Epithelial cell of prostate (primary cell): ENCODE data around the gene PYGB.
"Not testable (repeated sequence)": the region's sequence is repeated elsewhere in the genome, so short reads cannot be mapped to it uniquely, and the experiment has no call there.

Experiments
- DNase-seq: peaks from one replicate; pipeline ENCODE4 v3.0.0-alpha.2; 2011; ENCODE audit warnings: low read depth, low spot score
- H3K27ac ChIP-seq: fragments of 450-650 bp; 2 replicates; pipeline ENCODE4 v1.5.1; 2017; ENCODE audit warnings: mild to moderate bottlenecking

The PYGB gene

DNA sequence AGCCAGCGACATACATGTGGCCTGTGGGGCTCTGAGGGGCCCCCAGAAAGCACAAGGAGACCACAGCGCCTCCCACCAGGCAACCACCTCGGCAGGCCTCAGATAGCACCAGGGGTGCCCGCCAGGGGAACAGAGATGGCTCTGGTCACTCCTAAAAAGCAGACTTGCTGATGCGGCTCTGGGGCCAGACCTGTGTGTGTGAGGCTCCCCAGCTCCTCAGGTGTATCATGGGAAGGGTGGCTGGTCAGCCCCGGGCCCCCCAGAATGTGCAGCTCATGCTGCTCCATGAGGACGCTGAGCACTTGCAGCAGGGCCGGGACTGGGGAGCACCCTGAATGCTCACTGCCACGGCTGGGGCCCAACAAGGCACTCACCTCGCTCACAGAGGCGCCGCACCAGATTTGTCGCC lies 60.2 kb downstream of the PYGB start:
- no peak overlapping the region for H3K27ac ChIP-seq
- no peak for DNase-seq

DNA sequence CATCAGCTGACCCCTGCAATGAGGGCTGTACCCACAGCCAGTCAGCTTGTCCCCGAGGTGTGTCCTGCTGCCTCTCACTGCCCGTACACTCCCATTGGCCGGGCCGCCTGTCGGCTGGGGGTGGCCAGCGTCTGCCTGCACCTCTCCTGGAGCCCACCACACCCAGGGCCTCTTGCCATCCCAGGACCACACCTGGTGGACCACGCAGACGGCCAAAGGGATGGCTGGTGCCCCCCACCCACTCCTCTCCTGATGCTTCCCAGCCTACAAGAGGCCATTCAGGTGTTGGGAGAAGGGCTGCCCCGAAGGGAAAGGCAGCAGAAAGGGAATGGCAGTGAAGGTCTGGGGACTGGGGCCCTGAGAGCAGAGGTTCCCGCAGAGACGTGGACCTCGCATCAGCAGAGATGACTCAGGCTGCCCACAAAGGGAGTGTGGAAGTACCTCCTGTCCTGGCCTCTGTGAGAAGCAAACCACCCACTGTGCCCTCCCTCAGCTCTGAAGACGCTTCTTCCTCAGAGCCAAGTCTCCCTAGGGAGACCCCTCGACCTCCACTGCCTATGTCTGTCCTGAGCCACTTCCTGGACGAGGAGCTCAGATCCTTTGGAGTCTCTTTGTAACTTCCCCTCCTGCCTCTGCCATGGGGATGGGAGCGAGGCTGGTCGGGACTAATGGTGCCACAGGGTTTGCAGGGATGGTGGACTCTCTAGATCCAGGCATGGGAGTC lies 60.9 kb downstream of the PYGB start:
- DNase-seq, result no peak
- H3K27ac ChIP-seq, result no peak overlapping the region

DNA sequence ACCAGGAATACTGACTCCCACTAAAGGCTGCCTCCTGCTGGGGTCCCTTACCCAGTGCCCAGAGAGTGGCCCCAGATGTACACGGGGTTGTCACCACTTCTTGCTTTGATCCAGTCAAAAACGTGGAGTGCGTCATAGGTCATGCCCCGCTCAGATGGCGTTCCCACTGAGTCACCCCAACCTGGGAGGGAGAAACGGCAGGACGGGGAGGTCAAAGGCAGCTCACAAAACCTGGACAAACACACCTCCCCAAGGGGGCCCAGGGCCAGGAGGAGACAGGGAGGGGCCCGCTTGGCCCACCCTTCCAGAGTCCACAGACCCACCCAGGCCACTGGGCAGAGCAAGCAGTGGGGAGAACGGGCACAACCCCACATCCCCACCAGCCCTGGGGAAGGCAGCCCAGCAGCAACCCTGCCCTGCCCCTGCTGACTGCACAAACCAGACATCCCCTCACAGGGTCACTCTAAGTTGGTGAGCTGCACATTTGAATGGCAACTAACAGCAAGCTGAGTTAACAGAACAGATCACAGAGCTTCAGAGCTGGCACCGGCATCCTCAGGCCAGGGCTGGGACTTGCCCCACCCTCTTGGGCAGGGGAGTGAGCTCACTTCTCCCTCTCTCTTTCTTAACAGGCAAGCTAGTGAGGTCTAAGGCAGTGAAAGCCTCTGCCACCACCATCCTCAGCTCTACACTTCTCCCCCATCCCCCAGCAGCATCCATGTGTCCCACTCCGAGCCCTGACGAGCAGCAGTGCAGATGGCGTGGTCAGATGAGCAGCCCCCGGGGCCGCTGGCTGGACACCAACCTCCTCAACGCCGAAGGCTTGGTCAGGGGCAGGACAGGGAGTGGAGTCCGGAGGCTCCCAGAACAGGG lies 61.7 kb downstream of the PYGB start:
- DNase-seq, result no peak
- peak overlapping the region; percentile 81 for H3K27ac ChIP-seq

DNA sequence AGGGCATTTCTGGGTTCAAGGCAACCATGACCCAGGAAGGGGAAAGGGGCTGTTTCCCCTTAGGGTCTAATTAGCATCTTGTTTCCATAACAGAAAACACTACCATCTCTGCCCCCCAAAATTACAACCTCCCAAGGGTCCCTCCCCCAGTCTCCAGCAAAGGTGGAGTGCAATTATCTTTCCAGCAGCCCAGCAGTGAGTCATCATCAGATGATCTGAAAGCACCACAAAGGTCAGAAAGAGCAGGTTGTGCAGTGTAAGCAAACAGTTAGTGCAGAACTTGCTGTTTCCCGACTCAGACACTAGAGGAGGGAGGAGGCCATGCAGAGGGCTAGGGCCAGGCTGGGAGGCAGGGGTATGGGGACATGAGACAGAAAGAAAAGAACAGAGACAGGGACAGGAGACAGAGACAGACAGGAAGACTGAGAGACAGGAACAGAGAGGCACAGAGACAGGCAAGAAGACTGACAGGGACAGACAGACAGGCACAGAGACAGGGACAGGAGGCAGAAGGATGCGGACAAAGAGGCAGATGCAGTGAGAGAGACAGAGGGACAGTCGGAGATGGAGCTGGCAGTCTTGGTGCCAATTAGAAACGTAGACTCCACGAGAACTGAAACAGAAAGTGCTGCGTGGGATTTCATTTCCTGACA lies 62.5 kb downstream of the PYGB start:
- DNase-seq, result peak; percentile 43
- peak overlapping the region; percentile 81 for H3K27ac ChIP-seq

DNA sequence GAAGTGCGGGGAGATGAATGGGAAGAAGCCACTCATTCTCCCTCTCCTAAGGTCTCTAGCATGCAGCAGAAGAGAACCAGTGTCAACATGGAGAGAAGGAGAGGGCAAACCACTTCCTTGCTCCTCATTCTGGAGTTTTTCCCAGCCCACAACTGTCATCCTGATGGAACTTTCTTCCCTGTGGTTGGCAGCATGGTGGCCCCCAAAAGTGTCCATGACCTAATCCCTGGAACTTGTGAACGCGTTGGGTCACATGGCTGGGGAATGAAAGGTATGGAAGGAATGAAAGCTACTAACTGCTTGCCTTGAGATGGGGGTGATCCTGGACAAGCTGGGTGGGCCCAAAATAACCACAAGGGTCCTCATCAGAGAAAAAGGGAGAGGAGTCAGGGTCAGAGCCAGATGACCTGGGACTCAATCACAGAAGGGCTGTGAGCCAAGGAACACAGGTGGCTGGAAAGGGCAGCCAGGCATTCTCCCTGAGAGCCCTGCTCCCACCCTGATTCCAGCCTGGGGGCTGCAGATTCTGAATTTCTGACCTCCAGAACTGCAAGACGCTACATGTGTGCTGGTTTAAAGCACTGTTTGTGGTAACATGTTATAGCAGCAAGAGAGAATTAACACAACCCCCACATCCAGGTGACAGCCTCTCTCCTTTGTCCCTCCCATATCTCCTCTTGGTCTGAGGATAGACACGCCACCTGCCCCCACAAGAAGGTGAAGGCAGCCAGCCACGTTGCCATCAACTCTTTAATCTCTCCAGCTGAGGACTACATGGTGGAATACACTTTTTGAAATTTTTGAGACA lies 63.2 kb downstream of the PYGB start:
- no peak for DNase-seq
- peak overlapping the region; percentile 81 for H3K27ac ChIP-seq

DNA sequence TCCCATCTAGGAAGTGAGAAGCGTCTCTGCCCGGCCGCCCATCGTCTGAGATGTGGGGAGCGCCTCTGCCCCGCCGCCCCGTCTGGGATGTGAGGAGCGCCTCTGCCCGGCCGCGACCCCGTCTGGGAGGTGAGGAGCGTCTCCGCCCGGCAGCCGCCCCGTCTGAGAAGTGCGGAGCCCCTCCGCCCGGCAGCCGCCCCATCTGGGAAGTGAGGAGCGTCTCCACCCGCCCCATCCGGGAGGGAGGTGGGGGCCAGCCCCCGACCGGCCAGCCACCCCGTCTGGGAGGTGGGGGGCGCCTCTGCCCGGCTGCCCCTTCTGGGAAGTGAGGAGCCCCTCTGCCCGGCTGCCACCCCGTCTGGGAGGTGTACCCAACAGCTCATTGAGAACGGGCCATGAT lies 64.8 kb downstream of the PYGB start:
- not testable (repeated sequence) for DNase-seq, H3K27ac ChIP-seq

DNA sequence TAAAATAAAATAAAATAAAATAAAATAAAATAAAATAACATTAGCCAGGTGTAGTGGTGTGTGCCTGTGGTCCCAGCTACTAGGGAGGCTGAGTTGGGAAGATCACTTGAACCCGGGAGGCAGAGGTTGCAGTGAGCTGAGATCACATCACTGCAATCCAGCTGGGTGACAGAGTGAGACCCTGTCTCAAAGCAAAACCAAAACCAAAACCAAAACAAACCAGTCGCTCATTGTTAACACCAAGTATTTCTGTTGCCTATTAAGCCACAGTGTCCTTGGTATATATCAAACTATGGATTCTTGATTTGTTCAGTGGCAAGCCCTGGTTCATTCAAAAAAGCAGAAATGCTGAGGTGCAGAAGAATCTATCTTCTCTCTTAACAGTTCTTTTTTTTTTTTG lies 65.7 kb downstream of the PYGB start:
- no peak overlapping the region for H3K27ac ChIP-seq
- no peak for DNase-seq

DNA sequence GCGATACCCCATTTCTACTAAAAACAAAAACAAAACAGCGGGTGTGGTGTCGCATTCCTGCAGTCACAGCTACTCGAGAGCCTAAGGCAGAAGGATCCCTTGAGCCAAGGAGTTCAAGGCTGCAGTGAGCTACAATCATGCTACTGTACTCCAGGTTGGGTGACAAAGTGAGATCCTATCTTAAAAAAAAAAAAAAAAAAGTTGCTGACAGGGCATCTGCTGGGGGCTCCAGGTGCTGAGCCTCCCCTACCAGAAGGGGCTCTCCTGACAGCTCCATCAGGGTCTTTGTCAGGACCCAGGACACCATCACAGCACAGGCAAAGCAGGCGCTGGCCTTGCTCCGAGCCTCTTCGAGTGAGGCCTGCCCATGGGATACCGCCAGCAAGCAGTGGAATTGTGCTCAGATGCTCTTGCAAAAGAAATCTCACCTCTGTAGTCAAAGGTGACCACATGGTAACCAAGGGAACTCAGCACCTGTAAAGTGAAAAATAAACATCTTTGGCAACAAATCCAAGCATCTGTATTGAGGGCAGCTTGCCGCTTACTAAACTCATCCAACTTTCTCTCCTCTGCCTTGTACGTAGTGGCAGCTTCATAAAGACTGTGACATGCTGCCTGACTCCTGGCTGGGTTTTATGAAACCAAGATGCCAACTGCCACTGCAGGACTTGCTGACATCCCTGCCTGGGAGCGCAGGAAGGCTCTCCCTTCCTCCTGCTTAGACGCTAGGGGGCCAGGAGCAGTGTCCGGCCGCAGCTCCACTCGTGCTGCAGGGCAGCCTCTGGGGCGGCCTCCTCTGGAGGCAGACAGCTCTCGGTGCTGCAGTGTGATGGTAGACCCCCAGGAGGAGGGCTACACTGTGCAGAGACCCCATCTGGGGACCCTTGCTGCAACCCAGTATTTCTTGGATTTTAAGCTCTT lies 66.9 kb downstream of the PYGB start:
- no peak overlapping the region for H3K27ac ChIP-seq
- no peak for DNase-seq

DNA sequence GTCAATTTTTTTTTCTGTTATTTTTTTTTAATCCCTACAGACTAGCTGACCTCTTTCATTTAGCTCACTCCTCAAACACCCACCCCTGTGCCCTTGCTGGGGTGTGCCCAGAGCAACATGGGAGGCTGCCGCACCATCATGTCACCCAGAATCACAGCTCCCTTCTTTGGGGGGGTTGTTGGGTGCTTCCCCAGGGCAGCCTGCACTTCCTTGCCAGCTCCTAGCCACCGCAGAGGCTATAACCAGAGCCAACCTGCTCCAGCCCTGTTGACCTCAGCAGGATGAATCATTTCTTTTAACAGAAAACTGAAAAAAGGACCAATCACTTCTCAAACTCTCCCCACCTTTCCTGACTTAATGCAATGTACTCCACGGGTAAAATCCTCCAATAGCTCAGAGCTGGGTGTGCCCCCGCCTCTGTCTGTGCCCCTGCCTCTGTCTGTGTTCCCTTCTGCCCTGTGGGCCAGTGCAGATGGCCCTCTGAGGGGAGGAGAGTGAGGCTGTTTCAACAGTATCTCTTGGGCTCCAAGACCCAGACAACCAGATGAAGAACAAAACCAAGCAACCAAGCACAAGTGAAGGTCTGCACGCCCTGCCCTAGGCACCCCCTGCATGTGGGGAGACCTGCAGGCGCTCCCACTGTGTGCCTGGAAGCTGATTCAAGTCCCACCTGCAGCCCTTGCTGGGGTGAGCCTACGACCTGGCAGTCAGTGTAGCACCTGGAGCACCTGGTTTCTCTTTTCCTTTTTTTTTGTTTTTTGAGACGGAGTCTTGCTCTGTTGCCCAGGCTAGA lies 67.7 kb downstream of the PYGB start:
- DNase-seq, result no peak

DNA sequence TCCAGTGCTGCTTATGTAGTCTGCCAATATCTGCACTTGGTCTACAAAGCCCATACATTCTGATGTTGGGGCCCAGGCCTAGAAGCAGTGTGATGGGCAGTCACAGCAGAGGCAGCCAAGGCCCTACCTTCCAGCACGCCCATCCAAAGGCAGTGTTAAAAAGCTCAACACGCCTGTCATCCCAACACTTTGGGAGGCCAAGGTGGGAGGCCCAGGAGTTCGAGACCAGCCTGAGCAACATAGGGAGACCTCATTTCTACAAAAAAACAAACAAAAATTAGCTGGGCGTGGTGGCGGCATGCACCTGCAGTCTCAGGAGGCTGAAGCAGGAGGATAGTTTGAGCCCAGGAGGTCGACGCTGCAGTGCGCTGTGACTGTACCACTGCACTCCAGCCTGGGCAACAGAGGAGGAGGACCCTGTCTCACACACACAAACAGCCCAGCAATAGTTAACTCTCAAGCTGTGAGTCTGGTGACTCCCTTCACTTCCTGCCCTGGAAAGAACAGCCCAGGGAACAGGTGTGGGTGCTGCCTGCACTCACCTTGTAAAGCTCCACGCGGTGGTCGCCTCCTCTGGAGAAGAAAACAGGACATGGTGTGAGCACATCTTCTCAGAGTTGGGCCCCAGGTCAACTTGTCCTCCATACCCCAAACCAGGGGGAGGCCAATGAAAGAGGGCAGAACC lies 68.8 kb downstream of the PYGB start:
- no peak overlapping the region for H3K27ac ChIP-seq
- DNase-seq, result no peak

More for the DNA sequence above, 67.7 kb downstream of the PYGB start:
- no peak overlapping the region for H3K27ac ChIP-seq

DNA sequence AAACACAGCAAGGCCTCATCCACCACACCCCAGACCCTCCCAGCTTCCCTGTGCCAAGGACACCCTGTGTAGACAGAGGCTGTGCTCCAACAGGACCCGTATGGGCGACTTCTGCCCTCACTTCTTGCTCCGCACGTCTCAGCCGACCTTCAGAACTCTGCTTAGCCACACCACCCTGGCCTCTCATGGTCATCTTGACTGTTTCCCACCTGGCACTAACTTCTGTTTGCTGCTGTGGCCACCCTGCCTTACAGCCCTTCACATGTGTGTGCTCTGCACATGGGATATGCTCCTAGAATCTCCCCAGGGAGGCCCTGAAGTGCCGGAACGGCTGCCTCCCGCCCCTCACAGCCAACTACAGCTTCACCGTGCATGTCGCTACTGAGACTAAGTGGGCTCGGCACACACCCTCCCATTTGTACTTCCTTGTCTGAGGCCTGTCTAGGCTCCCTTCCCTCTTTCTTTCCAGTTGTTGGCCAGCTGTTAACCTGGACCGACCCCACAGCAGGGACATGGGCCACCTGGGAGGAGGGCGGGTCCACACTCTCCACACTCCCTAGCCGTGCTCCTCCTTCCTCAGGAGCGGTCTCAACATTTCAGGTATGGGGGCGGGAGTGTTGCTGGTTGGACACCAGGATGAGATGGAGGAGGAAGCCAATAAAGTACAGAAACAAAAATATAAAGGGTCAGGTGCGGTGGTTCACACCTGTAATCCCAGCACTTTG lies 69.6 kb downstream of the PYGB start:
- no peak overlapping the region for H3K27ac ChIP-seq
- no peak for DNase-seq

DNA sequence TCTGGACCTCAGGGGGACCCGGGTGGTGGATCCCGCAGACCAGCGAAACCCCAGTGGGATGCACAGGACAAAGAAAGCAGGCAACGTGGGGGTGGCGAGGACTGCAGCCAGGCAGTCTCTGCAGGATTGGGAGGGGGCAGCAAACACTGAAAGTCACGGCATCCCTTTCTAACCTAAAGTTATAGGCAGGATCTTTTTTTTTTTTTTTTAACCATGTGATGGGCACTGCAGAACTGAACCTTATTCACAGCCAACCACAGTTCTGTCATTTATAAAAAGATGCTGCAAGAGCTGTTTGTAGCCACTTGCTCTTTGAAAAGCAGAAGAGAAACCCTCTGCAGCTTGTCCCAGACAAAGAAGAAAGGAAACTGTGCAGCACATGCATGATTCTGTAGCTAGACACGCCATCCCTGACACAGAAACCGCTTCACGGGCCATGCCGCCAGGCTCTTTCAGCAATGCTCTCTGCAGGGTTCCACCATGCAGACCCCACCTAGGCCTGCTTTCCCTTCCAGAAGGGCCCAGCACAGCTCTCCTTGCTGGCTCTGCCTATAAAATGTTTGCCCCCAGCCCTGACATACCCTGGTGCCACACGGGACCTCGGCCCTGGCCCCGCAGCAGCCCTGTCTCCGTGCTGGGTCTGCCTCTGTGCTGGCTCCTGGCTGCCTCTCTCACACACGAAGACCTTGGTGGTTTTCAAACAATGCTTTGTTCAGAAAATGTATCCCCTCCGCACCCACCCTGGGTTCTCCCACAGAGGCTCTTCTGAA lies 70.8 kb downstream of the PYGB start:
- H3K27ac ChIP-seq, result no peak overlapping the region
- no peak for DNase-seq

DNA sequence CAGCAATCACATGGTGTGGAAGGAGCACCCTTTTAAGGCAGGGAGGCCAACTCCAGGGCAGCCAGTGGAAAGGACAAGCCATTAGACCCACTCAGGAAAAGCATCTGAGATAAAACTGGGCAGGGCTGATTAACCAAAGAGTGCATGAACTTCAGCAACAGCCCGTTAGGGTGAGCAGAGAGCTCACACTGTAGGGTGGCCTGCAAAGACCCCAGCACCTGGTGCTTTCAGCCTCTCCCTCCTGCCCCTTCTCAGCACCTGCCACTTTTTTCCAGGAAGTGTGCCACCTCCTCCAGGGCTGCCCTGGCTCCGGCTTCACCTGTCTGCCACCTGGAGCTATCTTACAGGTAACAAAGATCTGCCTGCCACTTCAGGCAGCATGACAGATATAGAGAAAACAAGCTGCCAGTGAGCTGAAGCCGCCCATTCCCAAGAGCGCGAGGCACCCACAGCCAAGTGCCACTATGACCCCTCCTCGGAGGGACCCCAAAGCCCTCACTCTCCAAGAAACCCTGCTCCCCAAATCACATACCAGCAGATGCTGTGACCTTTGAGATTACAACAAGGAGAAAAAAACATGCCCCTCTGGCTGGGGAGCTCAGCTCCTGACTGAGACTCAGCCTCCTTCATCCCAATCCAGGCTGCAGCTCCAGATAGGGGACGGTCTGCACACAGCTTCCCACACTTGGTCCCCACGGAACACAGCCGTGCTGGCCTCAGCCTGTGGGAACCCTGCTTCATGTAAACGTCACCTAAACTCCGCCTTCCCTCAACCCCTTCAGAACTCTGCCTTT lies 71.6 kb downstream of the PYGB start:
- no peak overlapping the region for H3K27ac ChIP-seq
- no peak for DNase-seq

DNA sequence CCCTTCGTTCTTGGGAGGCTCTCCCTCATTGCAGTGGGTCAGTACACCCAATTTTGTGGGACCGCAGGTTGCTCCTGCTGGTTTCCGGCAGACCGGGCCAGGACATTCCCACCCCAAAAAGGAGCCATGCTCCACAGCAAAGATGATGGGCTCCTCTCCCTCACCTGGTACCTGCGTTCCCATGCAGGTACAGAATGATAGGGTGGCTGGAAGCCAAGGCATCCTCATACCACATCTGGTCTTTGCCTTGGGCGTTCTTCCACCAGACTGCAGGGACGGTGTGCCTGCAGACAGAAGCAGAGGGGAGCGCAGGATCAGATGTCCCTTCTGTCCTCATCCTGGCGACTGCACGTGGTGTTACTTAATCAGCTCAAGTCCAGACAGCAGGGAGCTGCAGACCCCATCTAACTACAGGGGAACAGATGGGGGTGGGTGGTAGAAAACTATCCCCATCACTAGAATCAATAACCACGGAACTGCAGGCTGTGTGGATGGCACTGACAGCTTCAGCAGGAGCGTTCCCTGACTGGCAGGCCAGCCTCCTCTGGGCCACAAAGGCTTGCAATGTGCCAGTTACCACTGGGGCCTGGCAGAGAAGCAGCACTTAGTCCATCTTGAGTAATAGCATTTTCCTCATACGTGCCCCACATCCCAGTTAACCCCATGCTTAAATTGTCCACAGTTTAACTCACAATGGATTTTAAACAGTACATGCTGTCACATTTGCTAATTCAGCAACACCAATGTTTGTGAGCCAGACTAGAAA lies 72.3 kb downstream of the PYGB start:
- no peak overlapping the region for H3K27ac ChIP-seq
- DNase-seq, result no peak

DNA sequence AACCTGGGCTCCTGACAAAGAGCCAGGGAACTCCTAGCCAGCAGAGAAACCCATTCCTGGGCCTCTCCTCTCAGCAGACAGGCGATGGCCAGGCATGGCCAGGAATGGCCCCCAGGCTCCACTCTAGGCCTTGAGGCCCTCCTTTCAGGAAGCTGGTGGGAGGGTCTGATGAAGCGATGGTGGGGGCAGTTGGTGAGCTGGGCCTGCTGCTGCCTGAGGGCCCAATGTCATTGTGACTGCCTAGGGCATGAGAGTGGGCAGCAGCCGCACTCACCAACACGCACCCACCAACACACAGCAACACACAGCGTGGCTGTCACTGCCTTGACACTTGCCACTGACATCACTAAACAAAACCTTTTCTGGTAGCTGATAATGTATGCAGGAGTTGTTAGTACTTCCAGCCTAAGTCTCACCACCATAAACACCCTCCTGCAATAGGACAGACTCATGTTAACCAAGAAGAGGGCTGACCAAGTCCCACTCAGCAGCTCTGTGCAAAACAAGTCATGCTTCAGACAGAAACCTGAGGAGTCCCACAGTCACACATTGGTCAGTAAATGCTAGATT lies 73.5 kb downstream of the PYGB start:
- DNase-seq, result no peak
- H3K27ac ChIP-seq, result no peak overlapping the region
